ENCODE results near the gene S100A8.
A peak's percentile ranks its signal among the peaks of the same experiment; 100 is the strongest.
"Not testable (repeated sequence)": the region's sequence is repeated elsewhere in the genome, so short reads cannot be mapped to it uniquely, and the experiment has no call there.

Gene S100A8

DNA sequence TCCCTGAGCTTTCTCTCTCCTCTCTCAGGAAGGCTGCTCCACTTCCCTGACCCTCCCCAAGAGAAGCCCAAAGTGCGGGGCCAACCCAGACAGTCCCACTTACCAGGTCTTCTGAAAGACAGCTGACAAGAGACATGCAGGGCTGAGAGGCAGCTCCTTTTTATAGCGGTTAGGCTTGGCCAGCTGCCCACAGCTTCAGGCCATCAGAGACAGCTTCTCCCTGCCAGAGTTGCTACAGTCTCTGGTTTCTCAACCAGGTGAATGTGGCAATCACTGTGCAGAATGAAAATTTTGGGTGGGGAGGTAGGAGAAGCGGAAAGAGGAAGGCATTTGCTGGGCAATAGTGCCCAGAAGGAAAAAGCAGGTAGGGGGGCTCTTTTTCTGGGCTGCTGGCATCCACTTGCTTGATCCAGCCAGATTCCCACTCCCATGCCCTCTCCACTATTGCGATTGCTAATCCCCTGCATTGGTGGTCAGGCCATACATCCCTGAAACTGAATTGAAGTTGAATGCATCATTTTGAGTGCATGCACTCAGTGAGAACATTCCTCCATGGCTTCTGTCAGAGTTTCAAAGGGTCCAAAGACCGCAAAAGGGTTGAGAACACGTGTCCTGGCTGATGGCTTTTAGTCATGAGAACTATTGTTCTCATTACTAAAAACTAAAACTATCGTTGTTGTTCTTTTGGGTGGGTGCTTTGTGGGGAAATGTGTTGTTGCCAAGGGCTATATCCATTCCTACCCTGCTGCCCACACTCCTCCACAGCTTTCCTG, at the start of gene S100A8:
S100A8 (minus strand) TSS at position 136 of the 773 bp plus-strand sequence. CDS start 538 bp downstream, outside the sequence.
- no peak for DNase-seq

DNA sequence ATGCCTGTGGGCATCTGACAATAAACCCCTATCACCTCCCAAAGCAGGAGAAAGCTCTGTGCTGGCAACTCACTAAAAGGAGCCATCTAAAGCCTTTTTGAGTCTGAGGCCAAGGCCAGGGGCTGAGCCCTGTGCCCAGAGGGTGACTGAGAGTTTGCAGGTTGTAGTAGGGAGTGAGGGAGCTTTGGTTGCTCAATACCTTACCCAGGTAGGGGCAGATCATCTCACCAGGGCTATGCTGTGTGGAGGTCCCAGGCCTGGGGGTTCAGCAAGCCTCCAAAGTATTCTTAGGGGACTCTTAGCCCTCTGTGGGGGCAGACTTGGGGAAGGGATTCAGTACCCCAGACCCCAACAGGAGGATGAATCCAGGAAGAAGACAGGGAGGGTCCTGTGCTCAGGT, 48.4 kb upstream of the S100A8 start:
- DNase-seq = no peak

DNA sequence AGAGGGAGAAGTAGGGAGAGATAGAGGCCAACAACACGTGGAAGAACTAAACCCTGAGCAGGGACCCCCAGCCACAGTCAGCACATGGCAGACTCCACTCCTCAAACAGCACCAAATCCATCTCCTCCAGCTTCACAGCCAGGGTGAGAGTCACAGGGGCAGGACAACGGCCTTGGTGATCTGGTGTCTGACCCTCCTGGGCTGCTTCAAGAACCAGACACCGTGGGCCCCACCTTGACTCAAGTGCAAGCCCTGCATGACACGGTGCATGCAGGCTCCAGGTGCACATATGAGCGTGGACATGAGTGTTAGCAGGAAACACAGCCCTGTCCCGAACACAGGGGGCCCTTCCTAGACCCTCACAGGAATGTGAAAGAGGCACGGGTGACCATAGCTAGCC, 47.7 kb upstream of the S100A8 start:
- DNase-seq = no peak

GRCh38 chr1:153437236-153437635, 46.4 kb upstream of the S100A8 start:
- DNase-seq = no peak

GRCh38 chr1:153434746-153435455, 44.0 kb upstream of the S100A8 start:
- no peak for DNase-seq

GRCh38 chr1:153432874-153433681, 42.2 kb upstream of the S100A8 start:
- DNase-seq = no peak

DNA sequence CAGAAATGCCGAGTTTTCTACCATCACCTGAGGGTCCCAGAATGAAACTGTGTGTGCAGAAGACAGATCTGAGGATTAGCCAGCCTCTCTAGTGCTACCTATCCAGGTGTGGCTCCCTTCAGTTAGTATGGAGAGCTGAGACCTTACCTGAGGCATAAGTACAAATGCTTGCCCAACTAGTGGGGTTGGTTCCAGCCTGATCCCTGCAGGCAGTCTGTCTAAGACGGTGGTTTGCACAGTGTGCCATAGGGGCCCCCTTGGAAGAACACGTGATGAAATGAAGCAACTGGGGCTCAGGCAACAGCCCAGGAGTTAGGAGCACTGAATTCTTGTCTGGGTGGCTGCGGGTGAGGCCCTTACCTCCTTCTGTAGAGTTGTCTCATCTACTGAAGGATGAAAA, 41.1 kb upstream of the S100A8 start:
- no peak for DNase-seq

DNA sequence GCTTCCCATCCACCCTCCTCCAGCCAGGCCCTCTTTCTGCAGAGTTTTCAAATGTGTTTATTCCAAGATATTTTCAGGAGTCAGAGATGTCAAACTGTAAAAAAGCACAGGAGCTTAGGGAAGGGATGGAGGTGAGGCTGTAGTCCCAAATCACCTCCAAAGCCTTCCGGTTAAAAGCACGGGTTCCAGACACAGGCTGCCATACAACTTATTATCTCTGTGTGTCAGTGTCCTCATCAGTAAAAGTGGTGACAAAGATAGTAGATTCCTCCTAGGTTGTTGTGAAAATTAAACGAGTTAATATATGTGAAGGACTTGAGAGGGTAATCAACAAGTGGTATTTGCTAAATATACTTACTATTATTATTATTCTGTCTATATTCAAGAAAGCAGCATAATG, 40.6 kb upstream of the S100A8 start:
- no peak for DNase-seq

DNA sequence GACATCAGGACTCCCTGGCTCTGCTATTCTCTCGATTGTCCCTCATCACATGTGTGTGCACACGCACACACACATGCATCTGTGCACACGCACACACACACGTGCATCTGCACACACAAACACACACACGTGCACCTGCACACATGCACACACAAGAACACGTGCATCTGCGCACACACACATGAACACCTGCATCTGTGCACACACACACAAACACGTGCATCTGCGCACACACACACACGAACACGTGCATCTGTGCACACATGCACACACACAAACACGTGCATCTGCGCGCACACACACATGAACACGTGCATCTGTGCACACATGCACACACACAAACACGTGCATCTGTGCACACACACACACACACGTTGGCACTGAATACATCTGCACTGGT, 40.1 kb upstream of the S100A8 start:
- DNase-seq = no peak

- no peak for DNase-seq
Observed at GRCh38 chr1:153430561-153430960, 39.7 kb upstream of the S100A8 start.

DNA sequence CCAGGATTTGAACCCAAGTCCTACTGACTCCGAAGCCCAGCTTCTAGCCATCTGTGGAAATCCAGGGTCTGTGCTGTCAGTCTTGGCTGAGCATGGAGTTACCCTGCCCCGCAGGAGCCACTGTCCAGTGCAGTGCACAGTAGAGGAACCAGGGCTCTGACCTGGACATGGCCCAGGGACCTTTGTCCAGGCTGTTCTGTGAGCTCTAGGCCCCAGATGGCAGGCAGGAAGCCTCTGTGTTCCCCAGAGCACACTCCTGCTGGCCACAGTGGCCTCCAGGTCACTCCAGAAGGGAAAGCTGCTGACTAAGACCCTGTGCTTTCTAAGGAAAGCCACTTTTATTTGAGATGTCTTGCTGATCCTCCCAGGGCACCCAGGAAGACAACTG, 39.3 kb upstream of the S100A8 start:
- DNase-seq = no peak

- DNase-seq = peak; percentile 9
Observed at GRCh38 chr1:153429266-153430165, 38.6 kb upstream of the S100A8 start.

DNA sequence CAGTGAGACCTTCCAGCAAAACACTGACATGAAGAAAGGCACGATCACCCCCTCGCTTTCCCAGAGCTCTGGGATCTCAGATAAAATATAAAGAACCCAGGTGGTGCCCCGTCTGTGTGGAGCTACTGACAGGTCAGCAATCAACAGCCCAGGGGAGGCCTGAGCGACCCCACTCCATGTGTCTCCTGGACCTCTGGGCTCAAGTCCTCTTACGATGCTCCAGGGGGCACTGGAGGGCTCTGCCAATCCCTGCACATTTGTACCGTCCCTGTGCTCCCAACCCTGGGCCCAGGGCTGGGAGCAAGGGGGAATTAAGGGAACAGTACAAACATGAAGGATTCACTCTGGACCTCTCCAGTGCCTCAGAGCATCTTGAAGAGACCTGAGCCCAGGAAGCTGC, 37.9 kb upstream of the S100A8 start:
- no peak for DNase-seq

- no peak for DNase-seq
Observed at GRCh38 chr1:153428073-153428638, 37.3 kb upstream of the S100A8 start.

DNA sequence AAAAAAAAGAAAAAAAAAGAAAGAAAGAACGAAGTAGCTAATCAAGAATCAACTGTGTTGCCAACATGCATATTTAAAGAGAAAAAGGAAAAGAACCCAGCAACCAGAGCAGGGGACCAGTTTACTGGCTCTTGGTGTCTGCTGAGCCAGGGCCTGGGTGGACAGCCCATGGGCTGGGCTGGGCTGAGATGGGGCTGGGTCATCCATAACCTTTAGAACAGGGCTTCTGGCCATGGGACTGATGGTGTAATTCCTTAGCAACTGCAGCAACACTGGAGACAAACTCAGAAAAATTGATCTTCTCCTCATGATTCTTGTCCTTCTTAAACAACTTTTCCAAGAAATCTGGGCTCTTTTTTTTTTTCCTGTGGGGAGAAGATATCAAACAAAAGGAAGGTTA, 35.9 kb upstream of the S100A8 start:
- DNase-seq = no peak

GRCh38 chr1:153422450-153423068, 31.7 kb upstream of the S100A8 start:
- no peak for DNase-seq

- no peak for DNase-seq
Observed at GRCh38 chr1:153420306-153420705, 29.4 kb upstream of the S100A8 start.

DNA sequence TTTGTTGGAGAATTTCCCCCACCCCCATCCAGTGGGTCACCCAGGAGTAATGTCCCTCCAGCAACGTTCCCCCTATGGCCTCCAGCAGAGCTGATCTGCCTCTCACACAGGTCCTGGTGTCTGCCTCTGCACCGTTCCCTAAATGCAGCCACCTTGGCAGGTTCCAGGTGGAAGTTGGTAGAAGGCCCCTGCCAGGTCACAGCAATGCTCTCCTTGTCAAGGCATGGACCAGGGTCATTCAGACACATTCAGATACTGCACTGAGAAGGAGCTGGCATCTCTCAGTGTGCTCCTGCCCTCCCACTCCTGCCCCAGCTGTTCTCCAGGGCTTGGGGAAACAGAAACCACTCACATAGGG, 28.5 kb upstream of the S100A8 start:
- not testable (repeated sequence) for DNase-seq

GRCh38 chr1:153418758-153419435, 28.0 kb upstream of the S100A8 start:
- DNase-seq = not testable (repeated sequence)

DNA sequence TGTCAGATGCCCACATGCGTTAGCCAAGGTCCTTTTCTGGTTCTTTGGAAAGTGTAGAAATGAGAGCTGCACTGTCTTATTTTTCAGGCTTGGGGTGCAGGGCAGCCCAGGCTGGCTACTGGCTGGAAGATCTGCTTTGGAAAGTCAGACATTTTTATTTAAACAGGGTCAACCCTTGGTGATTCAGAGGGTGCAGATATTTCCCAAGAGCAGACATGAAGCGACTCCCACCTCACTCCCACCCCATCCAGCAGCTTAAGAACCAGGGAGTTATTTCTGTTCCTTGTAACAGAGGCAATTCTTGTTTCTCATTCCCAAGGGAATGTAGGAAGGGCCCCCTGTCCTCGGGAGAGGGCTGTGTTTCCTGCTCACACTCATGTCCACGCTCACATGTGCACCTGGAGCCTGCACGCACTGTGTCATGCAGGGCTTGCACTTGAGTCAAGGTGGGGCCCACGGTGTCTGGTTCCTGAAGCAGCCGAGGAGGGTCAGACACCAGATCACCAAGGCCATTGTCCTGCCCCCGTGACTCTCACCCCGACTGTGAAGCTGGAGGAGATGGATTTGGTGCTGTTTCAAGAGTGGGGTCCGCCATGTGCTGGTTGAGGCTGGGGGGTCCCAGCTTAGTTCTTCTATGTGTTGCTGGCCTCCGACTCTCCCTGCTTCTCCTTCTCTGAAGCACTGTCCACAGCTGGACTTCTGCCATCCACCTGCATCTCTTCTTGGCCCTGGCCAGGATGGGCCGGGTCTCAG, 26.4 kb upstream of the S100A8 start:
- no peak for DNase-seq

Data from NCI-H187 treated with DMSO at 0.1 percent for 48 hours (cell line).